Heart left ventricle (tissue), 16 donors: ENCODE measurements around the gene CPNE4. TPM values are rescaled to one million over a fixed set of nuclear protein-coding genes. Genes with fewer than 3 reads are reported as not detected.

Experiments used
- ATAC-seq, 4 donors: fragments of 200-7000 bp; cut with Tn5 transposase; one replicate each; pipeline ENCODE4 v1.9.1; 2020 to 2022; ENCODE audit warnings: moderate library complexity in 4 of 4, mild to moderate bottlenecking in 3 of 4, moderate number of reproducible peaks in 1 of 4
- DNase-seq, 5 donors: peaks; one replicate each; pipeline ENCODE4 v3.0.0-alpha.2; 2020
- H3K27ac ChIP-seq, 12 donors: fragments of 200-600 bp; sonication (generic) in 4 of 12; one replicate each; pipeline versions ENCODE4 v1.5.0 to v1.8.0; 2016 to 2022; ENCODE audit warnings: mild to moderate bottlenecking in 2 of 12
- H3K27me3 ChIP-seq, 9 donors: fragments of 200-600 bp; sonication (generic) in 2 of 9; one replicate each; pipeline versions ENCODE4 v1.5.1 to v1.8.0; 2016 to 2022; ENCODE audit warnings: mild to moderate bottlenecking in 3 of 9
- H3K36me3 ChIP-seq, 9 donors: fragments of 200-600 bp; sonication (generic) in 2 of 9; one replicate each; pipeline versions ENCODE4 v1.5.0 to v1.8.0; 2018 to 2022; ENCODE audit warnings: mild to moderate bottlenecking in 2 of 9
- H3K4me1 ChIP-seq, 12 donors: fragments of 200-600 bp; sonication (generic) in 4 of 12; one replicate each; pipeline versions ENCODE4 v1.5.0 to v1.8.0; 2016 to 2022; ENCODE audit warnings: mild to moderate bottlenecking in 3 of 12
- H3K4me3 ChIP-seq, 12 donors: fragments of 200-600 bp; sonication (generic) in 4 of 12; one replicate each; pipeline versions ENCODE4 v1.5.0 to v1.8.0; 2017 to 2022; ENCODE audit warnings: mild to moderate bottlenecking in 9 of 12, moderate library complexity in 4 of 12
- H3K9me3 ChIP-seq, 12 donors: fragments of 200-600 bp; sonication (generic) in 4 of 12; one replicate each; pipeline versions ENCODE4 v1.5.0 to v1.8.0; 2016 to 2022; ENCODE audit warnings: mild to moderate bottlenecking in 1 of 12
- CTCF ChIP-seq, 12 donors: fragments of 200-600 bp; sonication (generic) in 4 of 12; IDR thresholded peaks; one replicate each; pipeline versions ENCODE4 v1.5.0 to v1.8.0; 2018 to 2022; ENCODE audit warnings: antibody characterized with exemption in 12 of 12, mild to moderate bottlenecking in 5 of 12
- POLR2A ChIP-seq, 2 donors: fragments of 450-650 bp; IDR thresholded peaks; one replicate each; pipeline ENCODE4 v1.6.1; 2017; ENCODE audit warnings: antibody characterized with exemption in 2 of 2, mild to moderate bottlenecking in 2 of 2, moderate library complexity in 2 of 2
- WGBS, 4 donors: extraction: QIAGEN DNeasy Blood & Tissue Kit in 2 of 4; methylation state at CpG; one replicate each; pipeline versions ENCODE4 v1.1.5 to v1.1.7; 2013 to 2018; 5-methylcytosine and 5-hydroxymethylcytosine counted together
- intact Hi-C, 10 donors: fragments of 100-400 bp; cut with DNase I; formaldehyde crosslinking; loops; one replicate each; pipeline versions ENCODE4 v1.11.1 to v1.14.2; 2022
- polyA plus RNA-seq, 2 donors: library from polyadenylated mRNA; stranded (reverse); fragments of 200-250 nt; gene quantifications; one replicate each; pipeline ENCODE4 v1.2.3, GENCODE V29; 2013
- total RNA-seq, 9 donors: library from RNA; depleted of rRNA in 2 of 9; stranded (reverse); fragments of >200 nt in 2 of 9; fragmentation: NEBNext Ultra II Directional in 3 of 9; extraction: Animal tissue kit (Norgen Biotek cat#: 25700) in 3 of 9; gene quantifications; one replicate each; pipeline versions ENCODE4 v1.1.0 to v1.2.4, GENCODE V29; 2016 to 2023
- donor health status: ischemic (EF 13 %, LVEDD 7.1; RV severe dilation, severe dysfunction).
- donor health status: healthy with polysubstance abuse.
- donor health status: DM: no; HTN: yes; CAD: no.
- donor health status: DM: no; HTN: no; CAD: no.
- donor health status: ischemic (EF 25% LVEDD 6.9; RV normal size, moderate dysfunction).
- donor health status: ischemic (EF 25% LVEDD 5.7; RV mildly dilated, moderate dysfunction).
- donor health status: healthy.
- donor health status: DM: yes; HTN: yes; CAD: no.
- donor health status: ischemic (EF 35%, LVEDD 5.7; RV mildly dilated, moderate dysfunction).
- donor health status: nonischemic (EF 11% LVEDD 7.7; RV severe dilation, severe dysfunction).
- donor health status: DM: yes; HTN: yes; CAD: no.
- donor health status: PGD.
- donor health status: ischemic (EF 29% LVEDD 5.4; RV normal size, mild dysfunction).
- donor health status: nonischemic (EF 23%, LVEDD 6.1; RV moderate dilation, normal function).

CPNE4 gene
- total and polyA plus RNA-seq, 11 donors, result 1.7 to 99.7 (median 24.9) TPM

- 76 to 90% (median 83%) methylated on average over 5 of the region's 5 CpGs for WGBS, 4 donors
- no peak overlapping the region for H3K4me3 ChIP-seq
- no peak for DNase-seq
- H3K36me3 ChIP-seq, result no peaks in the 10 kb centered on the region
- peaks cover 0 to 24% (median 3%) of the 10 kb centered on the region in 12 donors for H3K9me3 ChIP-seq
- no peaks in the 10 kb centered on the region for H3K4me1 ChIP-seq
- intact Hi-C loops, result no loop called here
- no peak for TF ChIP-seq POLR2A (IDR thresholded peaks at IDR 0.05)
- no peak for TF ChIP-seq CTCF (IDR thresholded peaks at IDR 0.05)
- no peak for ATAC-seq
- peaks cover 0 to 5% (median 0%) of the 10 kb centered on the region in 9 donors for H3K27me3 ChIP-seq
- no peak overlapping the region for H3K27ac ChIP-seq
These were observed 71.8 kb downstream of the CPNE4 start for GRCh38 chr3:131962982-131963381.

- no peak overlapping the region for H3K27ac ChIP-seq
- intact Hi-C loops, result no loop called here
These were observed 74.5 kb downstream of the CPNE4 start for GRCh38 chr3:131960324-131960723.

GRCh38 chr3:131957980-131958379, 76.8 kb downstream of the CPNE4 start:
- Histone ChIP-seq H3K4me3 (no peak overlapping the region), H3K27me3 (peaks cover 0 to 5% (median 0%) of the 10 kb centered on the region in 9 donors), H3K9me3 (no peaks in the 10 kb centered on the region), H3K27ac (no peak overlapping the region), H3K4me1 (no peaks in the 10 kb centered on the region), H3K36me3 (no peaks in the 10 kb centered on the region)
- intact Hi-C loops, result no loop called here
- WGBS, 4 donors, result 42 to 63% (median 47%) methylated on average over 1 of the region's 1 CpG
- DNase-seq (no peak), ATAC-seq (no peak)
- TF ChIP-seq POLR2A (IDR thresholded peaks at IDR 0.05), result no peak
- TF ChIP-seq CTCF (IDR thresholded peaks at IDR 0.05), result no peak

More at GRCh38 chr3:131960324-131960723, 74.5 kb downstream of the CPNE4 start:
- WGBS, 4 donors, result 0 to 69% (median 30%) methylated on average over 1 of the region's 1 CpG
- DNase-seq (no peak), ATAC-seq (no peak)
- no peak overlapping the region for H3K4me3 ChIP-seq
- no peak for TF ChIP-seq CTCF (IDR thresholded peaks at IDR 0.05)
- TF ChIP-seq POLR2A (IDR thresholded peaks at IDR 0.05), result no peak
- H3K4me1 ChIP-seq, result no peaks in the 10 kb centered on the region
- peaks cover 0 to 6% (median 0%) of the 10 kb centered on the region in 12 donors for H3K9me3 ChIP-seq
- peaks cover 0 to 5% (median 0%) of the 10 kb centered on the region in 9 donors for H3K27me3 ChIP-seq
- no peaks in the 10 kb centered on the region for H3K36me3 ChIP-seq

GRCh38 chr3:131957511-131957910, 77.3 kb downstream of the CPNE4 start:
- no peak for TF ChIP-seq CTCF (IDR thresholded peaks at IDR 0.05)
- TF ChIP-seq POLR2A (IDR thresholded peaks at IDR 0.05), result no peak
- DNase-seq, result no peak
- Histone ChIP-seq H3K27ac (no peak overlapping the region), H3K4me1 (no peaks in the 10 kb centered on the region), H3K4me3 (no peak overlapping the region), H3K36me3 (no peaks in the 10 kb centered on the region), H3K27me3 (peaks cover 0 to 5% (median 0%) of the 10 kb centered on the region in 9 donors), H3K9me3 (no peaks in the 10 kb centered on the region)
- 63 to 75% (median 69%) methylated on average over 5 of the region's 5 CpGs for WGBS, 4 donors
- ATAC-seq, result no peak
- intact Hi-C loops, result no loop called here
